Activated naive CD8-positive, alpha-beta T cell treated with anti-CD3 and anti-CD28 coated beads, Interleukin-2, amount 10 ng/mL, durations not matched to agents 7 days and 5 days (primary cell): ENCODE data around the gene NKAIN2. TPM values are rescaled to one million over a fixed set of nuclear protein-coding genes. Genes with fewer than 3 reads are reported as not detected.
"Not testable (repeated sequence)": the region's sequence is repeated elsewhere in the genome, so short reads cannot be mapped to it uniquely, and the experiment has no call there.

ENCODE experiments used
- ATAC-seq: fragments of 150-1000 bp; cut with Tn5 transposase; one replicate; pipeline ENCODE4 v1.10.0; 2021; ENCODE audit warnings: low read depth, moderate library complexity
- POLR2A ChIA-PET: fragments of 350-600 bp; sonication (Branson Sonifier 250); formaldehyde crosslinking; loops from one replicate; lab custom pipeline; 2021; ENCODE audit warnings: antibody characterized with exemption; lab: Charles Lee
- DNase-seq: peaks from one replicate; pipeline ENCODE4 v3.0.0; 2021
- H3K27ac Mint-ChIP-seq: one replicate; pipeline ENCODE4 v1.8.0; 2022; ENCODE audit warnings: mild to moderate bottlenecking, mixed read lengths
- H3K27me3 Mint-ChIP-seq: one replicate; pipeline ENCODE4 v1.8.0; 2022; ENCODE audit warnings: mild to moderate bottlenecking, moderate library complexity, mixed read lengths
- H3K36me3 Mint-ChIP-seq: one replicate; pipeline ENCODE4 v1.8.0; 2021; ENCODE audit warnings: mild to moderate bottlenecking, mixed read lengths
- H3K4me1 Mint-ChIP-seq: one replicate; pipeline ENCODE4 v1.8.0; 2021; ENCODE audit warnings: mixed read lengths
- H3K4me3 Mint-ChIP-seq: one replicate; pipeline ENCODE4 v1.8.0; 2022; ENCODE audit warnings: mild to moderate bottlenecking, moderate library complexity, mixed read lengths
- H3K9me3 Mint-ChIP-seq: one replicate; pipeline ENCODE4 v1.8.0; 2021; ENCODE audit warnings: mixed read lengths
- total RNA-seq, 2 experiments: library from RNA; stranded (reverse); gene quantifications; one replicate each; pipeline ENCODE4 v1.2.3, GENCODE V29; 2021

Gene NKAIN2
- total RNA-seq, 2 experiments from 2014 or later: not detected

DNA sequence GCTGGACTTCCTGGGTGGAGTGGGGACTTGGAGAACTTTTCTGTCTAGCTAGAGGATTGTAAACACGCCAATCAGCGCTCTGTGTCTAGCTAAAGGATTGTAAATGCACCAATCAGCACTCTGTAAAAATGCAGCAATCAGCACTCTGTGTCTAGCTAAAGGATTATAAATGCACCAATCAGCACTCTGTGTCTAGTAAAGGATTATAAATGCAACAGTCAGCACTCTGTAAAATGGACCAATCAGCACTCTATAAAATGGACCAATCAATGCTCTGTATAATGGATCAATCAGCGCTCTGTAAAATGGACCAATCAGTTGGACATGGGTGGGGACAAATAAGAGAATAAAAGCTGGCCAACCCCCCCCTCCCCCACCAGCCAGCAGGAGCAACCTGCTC is 760.5 kb downstream of the NKAIN2 start:
- H3K36me3 Mint-ChIP-seq, DNase-seq, H3K4me3 Mint-ChIP-seq, H3K27ac Mint-ChIP-seq, POLR2A ChIA-PET, H3K9me3 Mint-ChIP-seq, H3K4me1 Mint-ChIP-seq, ATAC-seq, H3K27me3 Mint-ChIP-seq: not testable (repeated sequence)

DNA sequence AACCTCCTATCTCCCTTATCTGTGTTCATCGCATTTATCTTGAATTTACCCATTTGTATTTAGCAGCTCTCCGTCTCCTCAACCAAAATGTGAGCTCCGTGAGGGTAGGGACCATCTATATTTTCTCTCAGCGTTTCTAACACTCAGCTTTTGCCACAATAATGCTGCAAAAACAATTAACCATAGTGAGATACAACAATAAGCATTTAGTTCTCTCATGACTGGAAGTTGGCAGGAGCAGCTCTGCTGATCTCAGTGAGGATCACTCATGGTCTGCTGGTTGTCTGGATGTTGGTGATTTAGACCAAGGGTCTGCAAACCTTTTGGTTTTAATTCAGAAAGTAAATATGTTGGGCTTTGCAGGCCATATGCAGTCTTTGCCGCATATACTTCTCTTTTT is 763.7 kb downstream of the NKAIN2 start:
- Mint-ChIP-seq H3K27me3 (no peaks in the 10 kb centered on the region), H3K36me3 (no peaks in the 10 kb centered on the region), H3K4me3 (no peak overlapping the region), H3K27ac (no peak overlapping the region), H3K4me1 (no peaks in the 10 kb centered on the region), H3K9me3 (peaks cover 2% of the 10 kb centered on the region)
- ATAC-seq: no peak
- POLR2A ChIA-PET: no interaction called here
- no peak for DNase-seq

GRCh38 chr6:124573953-124574352 is 770.3 kb downstream of the NKAIN2 start:
- Mint-ChIP-seq H3K27me3 (no peaks in the 10 kb centered on the region), H3K4me3 (no peak overlapping the region), H3K9me3 (no peaks in the 10 kb centered on the region), H3K36me3 (no peaks in the 10 kb centered on the region), H3K4me1 (no peaks in the 10 kb centered on the region), H3K27ac (no peak overlapping the region)
- POLR2A ChIA-PET: no interaction called here
- no peak for ATAC-seq
- DNase-seq: no peak

DNA sequence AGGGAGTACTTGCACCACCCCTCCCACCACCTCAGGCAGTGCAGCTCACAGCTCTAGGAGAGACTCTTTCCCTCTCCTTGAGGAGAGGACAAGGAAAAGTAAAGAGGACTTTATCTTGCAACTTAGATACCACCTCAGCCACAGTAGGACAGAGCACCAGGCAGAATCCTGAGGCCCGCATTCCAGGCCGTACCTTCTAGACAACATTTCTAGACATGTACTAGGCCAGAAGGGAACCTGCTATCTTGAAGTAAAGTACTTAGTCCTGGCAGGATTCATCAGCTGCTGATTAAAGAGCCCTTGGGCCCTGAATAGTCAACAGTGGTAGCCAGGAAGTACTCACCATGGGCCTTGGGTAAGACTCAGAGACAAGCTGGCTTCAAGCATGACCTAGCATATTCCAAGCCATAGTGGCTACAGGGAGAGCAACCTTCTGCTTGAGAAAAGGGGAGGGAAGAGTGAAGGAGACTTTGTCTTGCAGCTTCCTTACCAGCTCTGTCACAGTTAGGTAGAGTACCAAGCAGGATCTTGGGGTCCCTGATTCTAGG is 774.1 kb downstream of the NKAIN2 start:
- H3K4me3 Mint-ChIP-seq: no peak overlapping the region
- H3K36me3 Mint-ChIP-seq: no peaks in the 10 kb centered on the region
- POLR2A ChIA-PET: no interaction called here
- no peak overlapping the region for H3K27ac Mint-ChIP-seq
- H3K27me3 Mint-ChIP-seq: no peaks in the 10 kb centered on the region
- DNase-seq (no peak), ATAC-seq (no peak)
- no peaks in the 10 kb centered on the region for H3K9me3 Mint-ChIP-seq
- H3K4me1 Mint-ChIP-seq: no peaks in the 10 kb centered on the region

- H3K36me3 Mint-ChIP-seq: no peaks in the 10 kb centered on the region
These were observed 786.3 kb downstream of the NKAIN2 start for GRCh38 chr6:124590001-124590400.

GRCh38 chr6:124599656-124600055 is 796.0 kb downstream of the NKAIN2 start:
- H3K4me1 Mint-ChIP-seq: no peaks in the 10 kb centered on the region
- no peak overlapping the region for H3K4me3 Mint-ChIP-seq
- POLR2A ChIA-PET: no interaction called here
- no peaks in the 10 kb centered on the region for H3K27me3 Mint-ChIP-seq
- H3K27ac Mint-ChIP-seq: no peak overlapping the region
- H3K9me3 Mint-ChIP-seq: no peaks in the 10 kb centered on the region
- ATAC-seq (no peak), DNase-seq (no peak)
- H3K36me3 Mint-ChIP-seq: no peaks in the 10 kb centered on the region

More at GRCh38 chr6:124590001-124590400, 786.3 kb downstream of the NKAIN2 start:
- Mint-ChIP-seq H3K4me1 (no peaks in the 10 kb centered on the region), H3K4me3 (no peak overlapping the region), H3K9me3 (peaks cover 2% of the 10 kb centered on the region), H3K27me3 (no peaks in the 10 kb centered on the region), H3K27ac (no peak overlapping the region)
- ATAC-seq (no peak), DNase-seq (no peak)
- POLR2A ChIA-PET: no interaction called here

GRCh38 chr6:124604719-124605118 is 801.1 kb downstream of the NKAIN2 start:
- no peak overlapping the region for H3K27ac Mint-ChIP-seq
- H3K4me1 Mint-ChIP-seq: no peaks in the 10 kb centered on the region
- ATAC-seq (no peak), DNase-seq (no peak)
- POLR2A ChIA-PET: no interaction called here
- no peak overlapping the region for H3K4me3 Mint-ChIP-seq
- no peaks in the 10 kb centered on the region for H3K9me3 Mint-ChIP-seq
- H3K27me3 Mint-ChIP-seq: no peaks in the 10 kb centered on the region
- H3K36me3 Mint-ChIP-seq: no peaks in the 10 kb centered on the region

GRCh38 chr6:124607119-124607627 is 803.5 kb downstream of the NKAIN2 start:
- Mint-ChIP-seq H3K4me1 (no peaks in the 10 kb centered on the region), H3K36me3 (no peaks in the 10 kb centered on the region), H3K27me3 (no peaks in the 10 kb centered on the region), H3K27ac (no peak overlapping the region), H3K9me3 (no peaks in the 10 kb centered on the region), H3K4me3 (no peak overlapping the region)
- DNase-seq (no peak), ATAC-seq (no peak)
- POLR2A ChIA-PET: no interaction called here

DNA sequence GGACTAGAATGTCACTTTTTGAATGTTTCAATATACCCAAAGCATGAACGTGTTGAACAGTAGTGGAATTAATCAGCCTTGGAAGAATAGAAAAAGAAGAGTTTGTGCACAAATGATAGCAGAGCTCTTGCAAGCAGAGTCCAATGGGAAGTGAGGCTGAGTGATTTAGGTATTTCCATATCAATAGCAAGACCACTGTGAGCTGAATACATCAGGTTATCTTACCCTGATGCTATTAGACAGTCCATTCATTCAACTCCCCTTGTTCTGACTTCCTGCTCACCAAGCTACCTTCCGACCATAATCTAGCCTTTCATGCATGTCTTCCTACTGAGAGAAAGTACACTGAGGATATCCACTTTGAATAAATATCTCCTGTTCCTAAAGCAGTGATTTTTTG is 809.4 kb downstream of the NKAIN2 start:
- Mint-ChIP-seq H3K27me3 (no peaks in the 10 kb centered on the region), H3K4me3 (no peak overlapping the region), H3K9me3 (no peaks in the 10 kb centered on the region), H3K27ac (no peak overlapping the region), H3K4me1 (no peaks in the 10 kb centered on the region), H3K36me3 (no peaks in the 10 kb centered on the region)
- ATAC-seq (no peak), DNase-seq (no peak)
- POLR2A ChIA-PET: no interaction called here

- no peaks in the 10 kb centered on the region for H3K9me3 Mint-ChIP-seq
- no peak for ATAC-seq
These were observed 818.7 kb downstream of the NKAIN2 start for GRCh38 chr6:124622351-124622750.

GRCh38 chr6:124633655-124634054 is 830.0 kb downstream of the NKAIN2 start:
- ATAC-seq: no peak
- no peaks in the 10 kb centered on the region for H3K36me3 Mint-ChIP-seq
- peaks cover 1% of the 10 kb centered on the region for H3K9me3 Mint-ChIP-seq
- no peaks in the 10 kb centered on the region for H3K4me1 Mint-ChIP-seq
- no peak overlapping the region for H3K27ac Mint-ChIP-seq
- H3K27me3 Mint-ChIP-seq: no peaks in the 10 kb centered on the region
- POLR2A ChIA-PET: no interaction called here
- H3K4me3 Mint-ChIP-seq: no peak overlapping the region
- DNase-seq: no peak

More at GRCh38 chr6:124622351-124622750, 818.7 kb downstream of the NKAIN2 start:
- Mint-ChIP-seq H3K4me1 (no peaks in the 10 kb centered on the region), H3K36me3 (no peaks in the 10 kb centered on the region), H3K4me3 (no peak overlapping the region), H3K27me3 (no peaks in the 10 kb centered on the region), H3K27ac (no peak overlapping the region)
- POLR2A ChIA-PET: no interaction called here
- no peak for DNase-seq

GRCh38 chr6:124640432-124640831 is 836.8 kb downstream of the NKAIN2 start:
- H3K27me3 Mint-ChIP-seq: no peaks in the 10 kb centered on the region
- no peaks in the 10 kb centered on the region for H3K4me1 Mint-ChIP-seq
- DNase-seq (no peak), ATAC-seq (no peak)
- no peaks in the 10 kb centered on the region for H3K36me3 Mint-ChIP-seq
- no peak overlapping the region for H3K4me3 Mint-ChIP-seq
- H3K27ac Mint-ChIP-seq: no peak overlapping the region
- POLR2A ChIA-PET: no interaction called here
- H3K9me3 Mint-ChIP-seq: no peaks in the 10 kb centered on the region

DNA sequence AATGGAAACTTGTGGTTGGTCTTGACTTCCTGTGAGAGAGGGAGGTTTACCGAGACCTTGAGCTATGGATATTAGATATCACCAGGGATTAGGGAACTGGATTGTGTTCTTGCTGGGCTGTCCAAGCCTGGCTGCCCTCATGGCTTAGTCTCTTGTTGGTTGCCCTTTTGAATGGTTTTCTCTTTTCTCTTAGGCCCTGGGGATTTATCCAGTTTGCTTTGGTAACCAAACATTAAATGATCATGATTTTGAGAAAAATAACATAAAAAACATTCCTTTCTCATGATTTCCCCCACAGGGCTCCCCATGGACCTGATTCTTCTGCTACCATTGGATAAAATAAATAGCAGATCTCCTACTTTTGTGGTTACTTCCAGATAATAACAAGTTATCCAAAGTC is 852.2 kb downstream of the NKAIN2 start:
- Mint-ChIP-seq H3K27ac (no peak overlapping the region), H3K27me3 (no peaks in the 10 kb centered on the region)

DNA sequence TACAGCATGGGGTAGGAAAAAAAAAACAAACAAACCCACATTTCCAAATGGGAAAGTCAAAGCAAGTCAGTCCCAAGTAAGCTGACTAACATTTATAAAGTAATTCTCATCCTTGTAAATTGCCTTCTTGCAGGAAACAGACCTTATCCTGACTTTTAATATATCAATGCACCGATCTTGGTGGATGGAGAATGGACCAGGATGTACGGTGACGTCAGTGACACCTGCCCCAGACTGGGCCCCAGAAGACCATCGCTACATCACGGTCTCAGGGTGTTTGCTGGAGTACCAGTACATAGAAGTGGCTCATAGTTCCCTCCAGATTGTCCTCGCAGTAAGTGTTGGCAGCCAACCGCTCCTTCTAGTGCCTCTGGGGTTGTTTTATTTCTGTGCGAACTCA is 854.4 kb downstream of the NKAIN2 start:
- Mint-ChIP-seq H3K36me3 (no peaks in the 10 kb centered on the region), H3K9me3 (no peaks in the 10 kb centered on the region), H3K4me1 (no peaks in the 10 kb centered on the region), H3K27ac (no peak overlapping the region), H3K4me3 (no peak overlapping the region), H3K27me3 (no peaks in the 10 kb centered on the region)
- ATAC-seq (no peak), DNase-seq (no peak)
- POLR2A ChIA-PET: no interaction called here

More for the DNA sequence above, 852.2 kb downstream of the NKAIN2 start:
- Mint-ChIP-seq H3K36me3 (no peaks in the 10 kb centered on the region), H3K4me1 (no peaks in the 10 kb centered on the region), H3K9me3 (no peaks in the 10 kb centered on the region), H3K4me3 (no peak overlapping the region)
- no peak for ATAC-seq
- DNase-seq: no peak
- POLR2A ChIA-PET: no interaction called here
